Peyer's patch (tissue), 4 donors: ENCODE measurements around the gene NRAP. TPM values are rescaled to one million over a fixed set of nuclear protein-coding genes. Genes with fewer than 3 reads are reported as not detected.

ENCODE experiments used
- DNase-seq, 3 donors: peaks; one replicate each; pipeline ENCODE4 v3.0.0-alpha.2; 2017 to 2019
- H3K27ac ChIP-seq, 4 donors: fragments of 200-600 bp; sonication (generic); one replicate each; pipeline ENCODE4 v1.5.1; 2016 to 2019
- H3K27me3 ChIP-seq, 2 donors: fragments of 200-600 bp; sonication (generic); one replicate each; pipeline ENCODE4 v1.5.1; 2019
- H3K36me3 ChIP-seq, 3 donors: fragments of 200-600 bp; sonication (generic); one replicate each; pipeline ENCODE4 v1.5.1; 2016 to 2019
- H3K4me1 ChIP-seq, 4 donors: fragments of 200-600 bp; sonication (generic); one replicate each; pipeline ENCODE4 v1.5.1; 2016 to 2019
- H3K4me3 ChIP-seq, 4 donors: fragments of 200-600 bp; sonication (generic); 1 replicate in 3 of 4; 2 replicates in 1 of 4; pipeline ENCODE4 v1.5.1; 2016 to 2019; ENCODE audit warnings: mild to moderate bottlenecking in 1 of 4
- H3K9me3 ChIP-seq, 4 donors: fragments of 200-600 bp; sonication (generic); one replicate each; pipeline ENCODE4 v1.5.1; 2016 to 2019; ENCODE audit warnings: mild to moderate bottlenecking in 1 of 4
- CTCF ChIP-seq, 6 experiments: fragments of 450-650 bp in 4 of 6; fragments of 200-600 bp in 2 of 6; sonication (generic) in 1 of 6; IDR thresholded peaks; one replicate each; pipeline ENCODE4 v1.5.1; 2017 to 2019; ENCODE audit warnings: antibody characterized with exemption in 6 of 6, mild to moderate bottlenecking in 3 of 6, moderate library complexity in 1 of 6
- POLR2A ChIP-seq, 2 donors: fragments of 450-650 bp; IDR thresholded peaks; one replicate each; pipeline ENCODE4 v1.5.1; 2017; ENCODE audit warnings: antibody characterized with exemption in 2 of 2, mild to moderate bottlenecking in 2 of 2, moderate library complexity in 2 of 2
- total RNA-seq, 4 donors: library from RNA; depleted of rRNA; stranded (reverse); fragments of >200 nt; gene quantifications; one replicate each; pipeline ENCODE4 v1.1.0, GENCODE V29; 2016

The NRAP gene
- total RNA-seq, 4 donors from 2014 or later: not detected

GRCh38 chr10:113646336-113647201 is 17.3 kb downstream of the NRAP start:
- no peak overlapping the region for H3K27ac ChIP-seq
- no peak for TF ChIP-seq CTCF (IDR thresholded peaks at IDR 0.05)
- no peak for TF ChIP-seq POLR2A (IDR thresholded peaks at IDR 0.05)

GRCh38 chr10:113644185-113645120 is 19.4 kb downstream of the NRAP start:
- no peak for DNase-seq
- no peak overlapping the region for H3K27ac ChIP-seq
- no peaks in the 10 kb centered on the region for H3K9me3 ChIP-seq
- no peak overlapping the region for H3K4me3 ChIP-seq
- no peaks in the 10 kb centered on the region for H3K4me1 ChIP-seq
- TF ChIP-seq POLR2A (IDR thresholded peaks at IDR 0.05): no peak
- TF ChIP-seq CTCF (IDR thresholded peaks at IDR 0.05): no peak
- no peaks in the 10 kb centered on the region for H3K36me3 ChIP-seq
- H3K27me3 ChIP-seq: no peaks in the 10 kb centered on the region

More at GRCh38 chr10:113646336-113647201, 17.3 kb downstream of the NRAP start:
- no peaks in the 10 kb centered on the region for H3K4me1 ChIP-seq
- H3K9me3 ChIP-seq: no peaks in the 10 kb centered on the region
- no peak for DNase-seq
- no peaks in the 10 kb centered on the region for H3K36me3 ChIP-seq
- H3K27me3 ChIP-seq: no peaks in the 10 kb centered on the region
- no peak overlapping the region for H3K4me3 ChIP-seq

GRCh38 chr10:113643183-113643582 is 20.7 kb downstream of the NRAP start:
- no peak overlapping the region for H3K27ac ChIP-seq
- TF ChIP-seq POLR2A (IDR thresholded peaks at IDR 0.05) (no peak), CTCF (IDR thresholded peaks at IDR 0.05) (no peak)
- no peaks in the 10 kb centered on the region for H3K36me3 ChIP-seq
- H3K4me1 ChIP-seq: no peaks in the 10 kb centered on the region
- H3K27me3 ChIP-seq: no peaks in the 10 kb centered on the region
- H3K9me3 ChIP-seq: no peaks in the 10 kb centered on the region
- no peak for DNase-seq
- H3K4me3 ChIP-seq: no peak overlapping the region

GRCh38 chr10:113641702-113642101 is 22.1 kb downstream of the NRAP start:
- H3K4me3 ChIP-seq: no peak overlapping the region
- TF ChIP-seq CTCF (IDR thresholded peaks at IDR 0.05): no peak
- TF ChIP-seq POLR2A (IDR thresholded peaks at IDR 0.05): no peak
- H3K9me3 ChIP-seq: no peaks in the 10 kb centered on the region
- H3K27ac ChIP-seq: no peak overlapping the region
- H3K27me3 ChIP-seq: no peaks in the 10 kb centered on the region
- DNase-seq: no peak
- H3K4me1 ChIP-seq: no peaks in the 10 kb centered on the region
- H3K36me3 ChIP-seq: no peaks in the 10 kb centered on the region

GRCh38 chr10:113639966-113640365 is 23.9 kb downstream of the NRAP start:
- Histone ChIP-seq H3K4me1 (no peaks in the 10 kb centered on the region), H3K9me3 (no peaks in the 10 kb centered on the region), H3K4me3 (no peak overlapping the region), H3K27me3 (no peaks in the 10 kb centered on the region), H3K36me3 (no peaks in the 10 kb centered on the region), H3K27ac (no peak overlapping the region)
- no peak for DNase-seq
- TF ChIP-seq CTCF (IDR thresholded peaks at IDR 0.05) (no peak), POLR2A (IDR thresholded peaks at IDR 0.05) (no peak)
